T follicular helper cell (primary cell): ENCODE results near the gene HOXA7.

ENCODE experiments used
- DNase-seq: peaks from one replicate; pipeline ENCODE4 v3.0.0-alpha.2; 2020; ENCODE audit warnings: low read depth

Gene HOXA7

DNA sequence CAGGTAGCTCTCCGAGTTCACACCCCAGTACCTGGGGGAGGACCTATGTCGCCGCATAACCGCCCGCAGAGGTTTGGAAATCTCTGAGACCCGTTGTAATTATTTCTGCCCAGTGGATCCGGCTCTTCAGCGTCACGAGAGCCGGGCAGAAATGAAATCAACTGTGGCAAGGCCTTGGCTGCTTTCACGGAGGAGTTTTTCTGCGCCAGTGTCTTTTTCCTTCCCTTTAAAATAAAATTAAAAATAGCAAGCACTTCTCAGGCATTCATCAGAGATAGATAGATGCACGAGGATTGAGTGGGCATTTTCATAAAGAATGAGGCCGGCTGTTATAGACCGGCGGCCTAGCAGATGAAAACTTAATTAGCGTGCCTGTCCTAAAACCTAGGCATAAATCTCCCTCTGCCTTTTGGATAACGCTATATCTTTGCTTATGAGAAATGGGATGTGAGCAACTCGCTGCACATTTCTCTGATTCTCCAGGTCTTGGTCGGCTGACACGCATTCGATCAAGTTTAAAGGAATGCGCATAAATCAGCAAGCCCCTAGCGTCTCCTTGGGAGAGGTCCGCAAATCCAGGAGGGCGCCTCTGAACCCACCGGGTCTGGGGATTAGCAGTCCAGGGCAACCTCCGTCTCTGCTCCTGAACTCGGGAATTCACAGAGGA is 37.0 kb upstream of the HOXA7 start:
- DNase-seq: no peak

- no peak for DNase-seq
Measured at GRCh38 chr7:27192546-27193334, 36.3 kb upstream of the HOXA7 start.

DNA sequence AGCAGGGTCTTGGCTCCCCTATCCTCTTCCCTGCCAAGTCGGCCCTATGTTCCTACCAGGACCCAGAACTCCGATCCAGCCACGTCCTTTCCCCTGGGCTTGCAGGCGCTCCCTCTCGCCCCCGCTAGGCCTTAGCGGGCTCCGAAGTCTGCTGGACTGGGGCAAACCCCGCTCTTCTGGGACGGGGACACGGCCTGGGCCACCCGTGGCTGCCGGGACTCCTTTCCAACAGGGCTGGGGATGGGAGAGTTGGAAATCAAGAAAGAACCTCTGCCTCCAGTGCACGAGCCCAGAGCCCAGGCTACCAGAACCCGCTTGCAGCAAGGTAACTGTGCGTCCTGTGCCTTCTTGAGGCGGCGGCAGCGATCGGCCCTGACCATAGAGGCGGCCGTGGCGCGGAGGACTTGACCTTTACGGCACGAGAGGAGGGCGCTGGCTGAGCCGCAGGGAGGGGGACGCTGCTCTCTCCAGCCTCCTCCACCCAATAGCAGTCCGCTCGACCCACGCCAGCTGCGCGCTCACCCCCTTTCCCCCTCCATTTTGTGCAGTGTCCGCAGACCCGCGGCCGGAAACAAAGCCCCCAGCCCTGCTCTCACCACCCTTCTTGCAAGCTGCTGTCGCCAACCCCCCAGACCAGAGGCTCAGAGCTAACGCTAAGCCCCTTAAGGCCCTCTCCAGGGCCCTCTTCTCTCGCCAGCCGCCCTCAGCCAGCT is 35.5 kb upstream of the HOXA7 start:
- DNase-seq: no peak

- no peak for DNase-seq
Measured at GRCh38 chr7:27191161-27191731, 34.8 kb upstream of the HOXA7 start.

DNA sequence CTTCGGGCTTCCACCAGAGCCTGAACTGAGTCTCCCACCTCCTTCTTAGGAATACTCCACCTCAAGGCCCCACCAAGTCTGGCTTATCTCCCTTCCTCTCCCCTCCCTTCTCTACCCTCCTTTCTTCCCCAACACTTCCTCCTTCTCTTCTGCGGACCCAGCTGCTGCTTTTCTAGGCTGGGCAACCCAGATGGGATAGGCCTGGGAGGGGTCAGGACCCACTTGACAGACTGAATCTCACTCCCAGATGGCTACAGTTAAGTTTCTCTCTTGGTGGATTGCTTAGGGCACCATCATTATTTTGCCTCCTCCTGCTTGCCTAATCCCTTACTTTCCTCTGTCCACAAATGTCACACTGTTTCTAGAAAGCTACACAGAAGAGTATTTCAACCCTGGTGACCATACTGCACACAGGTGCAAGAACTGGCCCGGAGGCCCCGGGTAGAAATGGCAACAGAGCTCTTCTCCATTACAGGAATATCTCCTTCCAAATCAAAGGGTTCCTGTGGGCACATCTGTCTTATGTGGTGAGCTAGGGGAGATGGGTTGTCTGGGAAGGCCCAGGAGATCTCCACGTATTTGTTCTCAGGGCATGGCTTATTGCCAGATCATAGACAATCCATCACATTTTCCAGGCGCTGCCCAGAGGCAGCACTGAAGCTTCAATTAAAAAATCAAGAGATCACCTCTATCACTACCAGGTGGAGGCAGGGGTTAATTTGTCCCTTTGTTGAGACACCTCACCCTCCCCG is 33.7 kb upstream of the HOXA7 start:
- DNase-seq: no peak

DNA sequence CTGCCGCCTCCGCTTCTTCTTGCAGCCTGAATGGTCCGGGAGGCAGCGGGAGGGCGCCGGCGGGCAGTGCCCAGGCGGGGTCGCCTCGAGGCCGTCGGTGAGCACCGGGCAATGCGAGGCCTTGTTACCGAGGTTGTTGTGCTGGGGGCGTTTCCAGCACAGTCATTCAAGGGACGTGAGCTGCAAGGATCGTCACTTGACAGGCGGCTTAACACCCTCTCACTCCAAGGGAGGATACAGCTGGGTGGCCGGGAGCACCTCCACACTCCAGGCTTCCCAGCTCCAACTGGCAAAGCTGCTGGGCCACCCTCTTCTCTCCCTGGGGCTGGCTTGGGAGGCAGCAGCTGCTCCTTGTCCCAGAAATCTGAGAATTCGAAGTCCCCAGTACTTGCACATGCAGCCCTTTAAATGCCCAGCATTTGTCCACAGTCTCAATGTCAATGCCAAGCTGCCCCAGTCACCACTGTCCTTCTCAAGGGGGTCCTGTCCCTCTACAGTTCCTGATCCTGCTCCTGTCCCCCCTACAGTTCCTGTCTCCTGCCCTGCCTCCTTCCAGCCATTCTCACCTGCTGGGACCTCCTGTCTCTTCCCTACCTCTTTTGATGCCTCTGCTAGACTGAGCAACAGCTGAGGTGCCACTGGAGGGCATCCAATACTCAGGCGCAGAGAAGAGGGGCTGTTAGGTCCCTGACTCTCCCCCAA is 33.0 kb upstream of the HOXA7 start:
- no peak for DNase-seq

DNA sequence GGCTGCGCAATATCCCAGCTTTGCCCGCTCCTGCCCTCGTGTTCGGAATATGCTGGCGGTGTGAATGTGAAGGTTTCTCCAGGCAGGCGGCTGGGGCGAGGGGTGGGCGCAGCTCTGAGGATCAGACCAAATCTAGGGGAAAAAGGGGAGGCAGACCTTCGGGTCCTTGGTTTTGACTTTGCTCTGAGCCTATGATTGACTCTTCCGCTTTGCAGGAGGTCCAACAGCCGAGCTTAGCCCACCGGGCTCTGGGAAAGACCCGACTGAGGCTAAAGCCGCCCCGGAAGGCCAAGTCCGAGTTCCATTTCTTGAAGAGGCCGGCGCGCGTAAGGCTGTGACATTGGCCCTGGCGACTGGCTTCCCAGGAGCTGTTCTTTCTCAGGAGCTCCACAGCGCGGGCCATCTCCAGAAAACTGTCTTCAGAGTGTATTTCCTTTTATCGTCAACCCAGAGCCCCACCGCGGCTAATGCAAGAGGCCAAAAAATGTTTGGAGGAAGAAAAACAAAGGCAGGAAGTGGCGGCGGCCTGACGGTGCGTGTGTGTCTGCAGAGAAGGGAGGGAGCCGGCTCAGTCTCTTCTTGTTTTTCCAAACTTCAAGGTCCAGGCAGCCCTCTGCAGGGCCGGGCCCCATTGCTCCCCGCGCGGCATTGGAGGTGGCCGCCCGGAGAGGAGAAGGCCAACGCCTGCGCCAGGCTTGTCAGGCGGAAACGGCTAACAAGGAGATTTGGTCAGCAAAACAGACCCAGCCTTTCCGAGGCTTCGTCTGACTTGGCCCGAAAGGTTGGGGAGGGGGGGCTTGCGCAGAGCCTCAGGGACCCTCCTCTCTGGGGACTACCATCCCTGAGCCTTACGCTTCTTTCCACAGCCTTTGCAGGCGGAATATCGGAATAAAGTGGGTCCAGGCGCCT is 32.2 kb upstream of the HOXA7 start:
- DNase-seq: no peak

GRCh38 chr7:27187475-27188385 is 31.3 kb upstream of the HOXA7 start:
- no peak for DNase-seq

- no peak for DNase-seq
Measured at GRCh38 chr7:27186668-27187474, 30.4 kb upstream of the HOXA7 start.

DNA sequence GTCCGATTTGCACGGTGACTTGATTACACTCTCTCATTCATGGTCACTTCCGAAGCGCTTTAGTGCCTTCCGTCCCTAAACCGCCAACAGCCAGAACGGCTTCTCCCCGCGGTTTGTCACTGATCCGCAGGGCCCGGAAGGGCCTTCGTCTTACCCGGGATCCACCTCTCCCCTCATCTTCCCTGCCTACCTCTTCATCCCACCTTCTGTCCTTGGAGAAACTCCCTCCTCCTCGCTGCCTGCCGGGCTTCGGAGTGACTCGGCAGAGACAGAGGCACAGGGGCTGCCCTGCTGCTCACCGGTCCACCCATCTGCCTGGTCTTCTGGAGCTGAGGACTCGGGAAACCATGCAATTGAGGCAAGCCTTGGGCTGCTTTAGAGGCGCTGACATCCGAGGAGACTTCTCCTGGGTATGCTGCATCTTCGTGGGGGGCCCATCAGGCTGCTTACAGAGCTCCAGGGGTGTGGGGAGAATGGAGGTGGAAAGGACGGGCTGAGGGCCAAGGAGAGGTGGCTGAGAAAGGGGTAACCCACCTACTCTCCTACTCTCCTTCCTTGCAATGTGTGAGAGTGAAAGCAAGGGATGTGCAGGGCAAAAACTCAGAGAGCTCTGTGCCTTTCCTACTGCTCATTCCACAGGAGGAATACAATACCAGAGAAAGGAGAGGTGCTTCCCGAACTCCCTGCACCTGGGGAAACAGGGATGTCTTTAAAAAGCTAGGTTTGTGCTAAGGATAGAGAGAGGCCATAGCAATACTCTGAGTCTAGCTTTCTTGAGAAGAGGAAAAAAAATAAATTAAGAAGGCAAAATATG is 29.6 kb upstream of the HOXA7 start:
- no peak for DNase-seq

DNA sequence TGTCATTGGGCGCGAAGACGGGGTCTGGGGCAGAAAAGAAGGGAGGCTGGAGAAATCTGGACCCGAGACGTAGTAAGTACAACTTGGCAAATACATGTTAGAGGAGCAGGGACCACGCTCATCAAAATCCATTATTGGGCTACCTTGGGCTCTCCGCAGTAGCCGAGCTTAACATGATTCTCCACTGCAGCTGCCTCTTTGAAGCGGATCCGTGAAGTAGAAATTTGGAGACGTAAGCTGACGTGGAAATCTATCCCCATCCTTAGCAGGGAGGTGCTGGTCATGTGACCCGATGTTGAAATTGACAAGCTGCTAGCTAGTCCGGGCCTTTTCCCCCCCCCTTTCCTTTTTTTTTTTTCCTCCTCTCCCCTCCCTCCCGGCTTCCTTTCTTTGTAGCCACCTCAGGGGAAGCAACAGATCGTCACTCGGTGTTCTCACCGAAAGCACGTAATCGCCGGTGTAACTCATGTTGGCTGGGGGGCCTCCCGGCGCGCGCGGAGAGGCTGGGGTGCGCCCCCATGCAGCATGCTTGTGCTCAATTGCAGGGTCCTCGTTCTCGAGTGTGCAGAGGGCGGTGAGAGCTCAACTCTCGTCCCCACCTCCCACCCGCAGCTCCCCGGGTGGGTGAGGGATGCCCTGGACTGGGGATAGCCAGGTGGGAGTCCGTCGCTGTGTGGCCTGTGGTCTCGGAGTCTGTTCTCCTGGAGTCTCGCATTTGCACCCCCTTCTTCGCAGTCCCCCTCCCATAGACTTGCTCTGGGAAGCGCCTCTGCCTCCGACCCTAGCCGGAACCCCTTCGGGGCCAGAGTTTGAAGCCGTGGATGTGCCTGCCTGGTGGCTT is 28.8 kb upstream of the HOXA7 start, which contains the start of gene HOXA11:
Gene HOXA11, minus strand, starts transcription at position 220 of the 841 bp plus-strand sequence. Its CDS starts 88 bp downstream, at position 132.
- no peak for DNase-seq

GRCh38 chr7:27184337-27185012 is 28.0 kb upstream of the HOXA7 start:
- DNase-seq: no peak

- no peak for DNase-seq
Measured at GRCh38 chr7:27183682-27184336, 27.3 kb upstream of the HOXA7 start.

- DNase-seq: no peak
Measured at GRCh38 chr7:27182861-27183681, 26.6 kb upstream of the HOXA7 start.
